SU-DHL-6 (cell line): ENCODE data around the gene PCBP1.
"Not testable (repeated sequence)": the region's sequence is repeated elsewhere in the genome, so short reads cannot be mapped to it uniquely, and the experiment has no call there.

ENCODE experiments used
- H2AFZ ChIP-seq: fragments of 200-600 bp; sonication (generic); 2 replicates; pipeline ENCODE4 v1.6.1; 2014; ENCODE audit warnings: low read depth, mild to moderate bottlenecking, moderate library complexity, mixed read lengths, antibody characterized with exemption, low read length; ENCODE audit not compliant: severe bottlenecking
- H3F3A ChIP-seq: fragments of 200-600 bp; shearing (Covaris generic); 2 replicates; pipeline ENCODE4 v1.6.0; 2016; ENCODE audit warnings: antibody characterized with exemption, mild to moderate bottlenecking; ENCODE audit not compliant: insufficient read depth
- H3K27ac ChIP-seq: fragments of 200-600 bp; sonication (generic); 2 replicates; pipeline ENCODE4 v1.5.1; 2016; ENCODE audit warnings: low read depth, mild to moderate bottlenecking, low read length, moderate library complexity, mixed read lengths
- H3K27me3 ChIP-seq: fragments of 200-600 bp; sonication (generic), shearing (Covaris generic); 2 replicates; pipeline ENCODE4 v1.6.0; 2014; ENCODE audit warnings: mild to moderate bottlenecking, low read length
- H3K36me3 ChIP-seq: fragments of 200-600 bp; sonication (generic); 2 replicates; pipeline ENCODE4 v1.6.1; 2014; ENCODE audit warnings: mild to moderate bottlenecking, low read length, mixed read lengths
- H3K4me2 ChIP-seq: fragments of 300-600, 200-600 bp; shearing (Covaris generic), sonication (generic); 2 replicates; pipeline ENCODE4 v1.6.0; 2014; ENCODE audit warnings: low read length, low read depth, mild to moderate bottlenecking; ENCODE audit not compliant: poor library complexity, severe bottlenecking
- H3K4me3 ChIP-seq: fragments of 200-600 bp; sonication (generic); 2 replicates; pipeline ENCODE4 v1.5.1; 2014; ENCODE audit warnings: antibody characterized with exemption, low read length, mild to moderate bottlenecking, mixed read lengths; ENCODE audit not compliant: insufficient read depth, poor library complexity, severe bottlenecking
- H3K79me2 ChIP-seq: fragments of 200-600 bp; sonication (generic); 2 replicates; pipeline ENCODE4 v1.6.1; 2014; ENCODE audit warnings: mild to moderate bottlenecking, low read length, moderate library complexity; ENCODE audit not compliant: insufficient read depth
- H3K9ac ChIP-seq: fragments of 200-600 bp; sonication (generic); 2 replicates; pipeline ENCODE4 v1.7.0; 2014; ENCODE audit warnings: mild to moderate bottlenecking, low read length
- H3K9me2 ChIP-seq: fragments of 200-600 bp; sonication (generic); replicated peaks from 2 replicates; pipeline ENCODE4 v1.6.1; 2014; ENCODE audit warnings: low read length; ENCODE audit not compliant: insufficient read depth
- H3K9me3 ChIP-seq: fragments of 200-600 bp; sonication (generic); 2 replicates; pipeline ENCODE4 v1.6.1; 2014; ENCODE audit warnings: low read length, mixed read lengths; ENCODE audit not compliant: insufficient read depth
- H4K20me1 ChIP-seq: fragments of 200-600 bp; sonication (generic); 2 replicates; pipeline ENCODE4 v1.6.1; 2014; ENCODE audit warnings: low read depth, mild to moderate bottlenecking, antibody characterized with exemption, low read length, moderate library complexity, mixed read lengths
- EZH2phosphoT487 ChIP-seq: fragments of 200-600 bp; sonication (generic), shearing (Covaris generic); conservative IDR thresholded peaks from 2 replicates; pipeline ENCODE4 v1.6.1; 2018; ENCODE audit warnings: mild to moderate bottlenecking, antibody characterized with exemption, low read length, moderate library complexity, mixed read lengths
- TF ChIP-seq, protein P1 (sequence below): fragments of 200-600 bp; sonication (generic); IDR thresholded peaks from one replicate; pipeline ENCODE4 v1.5.1; 2017; ENCODE audit warnings: antibody characterized with exemption, mild to moderate bottlenecking, low read length, moderate library complexity; ENCODE audit not compliant: insufficient read depth, poor library complexity, severe bottlenecking

Gene PCBP1

GRCh38 chr2:70047451-70047850 lies 39.8 kb upstream of the PCBP1 start:
- Histone ChIP-seq H3K9me2 (no peaks in the 10 kb centered on the region), H3K4me2 (no peak overlapping the region), H3K27me3 (no peaks in the 10 kb centered on the region), H3K9ac (no peak overlapping the region), H3F3A (no peaks in the 10 kb centered on the region), H3K9me3 (no peaks in the 10 kb centered on the region), H3K4me3 (no peak overlapping the region), H3K36me3 (0 out of 2 replicates have a peak, but pooled peaks cover 4% of the 10 kb centered on the region), H4K20me1 (no peaks in the 10 kb centered on the region), H3K79me2 (no peaks in the 10 kb centered on the region), H3K27ac (no peak overlapping the region), H2AFZ (no peak overlapping the region)
- TF ChIP-seq, protein P1, sequence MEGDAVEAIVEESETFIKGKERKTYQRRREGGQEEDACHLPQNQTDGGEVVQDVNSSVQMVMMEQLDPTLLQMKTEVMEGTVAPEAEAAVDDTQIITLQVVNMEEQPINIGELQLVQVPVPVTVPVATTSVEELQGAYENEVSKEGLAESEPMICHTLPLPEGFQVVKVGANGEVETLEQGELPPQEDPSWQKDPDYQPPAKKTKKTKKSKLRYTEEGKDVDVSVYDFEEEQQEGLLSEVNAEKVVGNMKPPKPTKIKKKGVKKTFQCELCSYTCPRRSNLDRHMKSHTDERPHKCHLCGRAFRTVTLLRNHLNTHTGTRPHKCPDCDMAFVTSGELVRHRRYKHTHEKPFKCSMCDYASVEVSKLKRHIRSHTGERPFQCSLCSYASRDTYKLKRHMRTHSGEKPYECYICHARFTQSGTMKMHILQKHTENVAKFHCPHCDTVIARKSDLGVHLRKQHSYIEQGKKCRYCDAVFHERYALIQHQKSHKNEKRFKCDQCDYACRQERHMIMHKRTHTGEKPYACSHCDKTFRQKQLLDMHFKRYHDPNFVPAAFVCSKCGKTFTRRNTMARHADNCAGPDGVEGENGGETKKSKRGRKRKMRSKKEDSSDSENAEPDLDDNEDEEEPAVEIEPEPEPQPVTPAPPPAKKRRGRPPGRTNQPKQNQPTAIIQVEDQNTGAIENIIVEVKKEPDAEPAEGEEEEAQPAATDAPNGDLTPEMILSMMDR, result no peak
- no peak for TF ChIP-seq EZH2phosphoT487

- Histone ChIP-seq H3K27me3 (no peaks in the 10 kb centered on the region), H3K4me3 (no peak overlapping the region), H2AFZ (no peak overlapping the region), H3K27ac (no peak overlapping the region), H4K20me1 (no peaks in the 10 kb centered on the region), H3K4me2 (no peak overlapping the region), H3K79me2 (no peaks in the 10 kb centered on the region), H3F3A (no peaks in the 10 kb centered on the region), H3K36me3 (0 out of 2 replicates have a peak, but pooled peaks cover 4% of the 10 kb centered on the region), H3K9me2 (no peaks in the 10 kb centered on the region), H3K9me3 (no peaks in the 10 kb centered on the region), H3K9ac (no peak overlapping the region)
- TF ChIP-seq EZH2phosphoT487, result no peak
- TF ChIP-seq, protein P1, result no peak
Measured at GRCh38 chr2:70049255-70049654, 38.0 kb upstream of the PCBP1 start.

DNA sequence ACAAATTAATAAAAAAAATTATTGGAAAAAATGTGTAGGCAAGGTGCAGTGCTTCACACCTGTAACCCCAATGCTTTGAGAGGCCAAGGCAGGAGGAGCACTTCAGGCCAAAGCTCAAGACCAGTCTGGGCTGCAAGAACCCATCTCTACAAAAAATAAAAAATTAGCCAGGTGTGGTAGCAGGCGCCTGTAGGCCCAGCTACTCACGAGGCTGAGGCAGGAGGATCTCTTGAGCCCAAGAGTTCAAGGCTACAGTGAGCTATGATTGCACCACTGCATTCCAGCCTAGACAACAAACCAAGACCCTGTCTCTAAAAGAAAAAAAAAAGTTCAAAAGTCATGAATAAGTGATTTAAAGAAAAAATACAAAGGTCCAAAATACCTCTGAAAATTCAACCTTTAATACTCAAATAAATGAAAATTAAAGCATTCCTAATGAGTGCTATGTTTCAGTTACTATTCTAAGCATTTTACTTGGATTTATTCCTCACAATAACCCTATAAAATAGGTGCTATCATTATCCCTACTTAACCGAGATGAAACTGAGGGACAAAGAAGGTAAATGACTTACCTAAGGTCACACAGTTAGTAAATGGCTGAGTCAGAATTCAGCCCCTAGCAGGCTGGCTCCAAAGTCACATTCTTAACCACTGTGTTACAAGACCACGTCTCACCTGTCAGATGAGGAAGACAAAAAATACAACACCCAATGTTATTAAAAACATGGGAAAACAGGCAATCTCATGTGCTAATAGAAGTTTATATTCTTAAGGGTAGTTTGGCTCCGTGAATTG lies 36.4 kb upstream of the PCBP1 start:
- no peak overlapping the region for H3K9ac ChIP-seq
- no peaks in the 10 kb centered on the region for H4K20me1 ChIP-seq
- H3K79me2 ChIP-seq, result no peaks in the 10 kb centered on the region
- H3K9me2 ChIP-seq, result no peaks in the 10 kb centered on the region
- H2AFZ ChIP-seq, result no peak overlapping the region
- TF ChIP-seq, protein P1, result no peak
- TF ChIP-seq EZH2phosphoT487, result no peak
- no peaks in the 10 kb centered on the region for H3F3A ChIP-seq
- no peaks in the 10 kb centered on the region for H3K27me3 ChIP-seq
- H3K27ac ChIP-seq, result no peak overlapping the region
- 0 out of 2 replicates have a peak, but pooled peaks cover 6% of the 10 kb centered on the region for H3K36me3 ChIP-seq
- no peak overlapping the region for H3K4me2 ChIP-seq
- no peaks in the 10 kb centered on the region for H3K9me3 ChIP-seq
- H3K4me3 ChIP-seq, result no peak overlapping the region

- H3K79me2 ChIP-seq, H4K20me1 ChIP-seq, H3K9me2 ChIP-seq, H3K27me3 ChIP-seq, H3K9me3 ChIP-seq, H3K36me3 ChIP-seq, H3K4me3 ChIP-seq, H2AFZ ChIP-seq, H3F3A ChIP-seq, H3K9ac ChIP-seq, H3K4me2 ChIP-seq, H3K27ac ChIP-seq: not testable (repeated sequence)
Measured at GRCh38 chr2:70055259-70055658, 32.0 kb upstream of the PCBP1 start.
